IgD-negative memory B cell (primary cell): ENCODE results near the gene TNFAIP8L1. TPM values are rescaled to one million over a fixed set of nuclear protein-coding genes. Genes with fewer than 3 reads are reported as not detected.

Experiments used
- H3K27ac Mint-ChIP-seq, 3 donors: one replicate each; pipeline ENCODE4 v1.8.0; 2020 to 2022; ENCODE audit warnings: mild to moderate bottlenecking in 3 of 3, mixed read lengths in 3 of 3, moderate library complexity in 1 of 3
- H3K27me3 Mint-ChIP-seq: one replicate; pipeline ENCODE4 v1.8.0; 2021; ENCODE audit warnings: mixed read lengths
- H3K36me3 Mint-ChIP-seq: one replicate; pipeline ENCODE4 v1.8.0; 2020; ENCODE audit warnings: mild to moderate bottlenecking, mixed read lengths
- H3K4me1 Mint-ChIP-seq, 3 donors: one replicate each; pipeline ENCODE4 v1.8.0; 2020 to 2022; ENCODE audit warnings: mixed read lengths in 3 of 3, mild to moderate bottlenecking in 1 of 3
- H3K4me3 Mint-ChIP-seq, 4 donors: one replicate each; pipeline ENCODE4 v1.8.0; 2020 to 2022; ENCODE audit warnings: mild to moderate bottlenecking in 4 of 4, mixed read lengths in 4 of 4, moderate library complexity in 3 of 4
- H3K9me3 Mint-ChIP-seq, 3 donors: one replicate each; pipeline ENCODE4 v1.8.0; 2020 to 2021; ENCODE audit warnings: mixed read lengths in 3 of 3, mild to moderate bottlenecking in 1 of 3
- polyA plus RNA-seq: library from polyadenylated mRNA; unstranded; fragments of 300-500 nt; fragmentation: Illumina TruSeq; gene quantifications from one replicate; pipeline ENCODE4 v1.2.3, GENCODE V29; 2021

The TNFAIP8L1 gene
- polyA plus RNA-seq, 1 donor from 2014 or later: 18.4 TPM

DNA sequence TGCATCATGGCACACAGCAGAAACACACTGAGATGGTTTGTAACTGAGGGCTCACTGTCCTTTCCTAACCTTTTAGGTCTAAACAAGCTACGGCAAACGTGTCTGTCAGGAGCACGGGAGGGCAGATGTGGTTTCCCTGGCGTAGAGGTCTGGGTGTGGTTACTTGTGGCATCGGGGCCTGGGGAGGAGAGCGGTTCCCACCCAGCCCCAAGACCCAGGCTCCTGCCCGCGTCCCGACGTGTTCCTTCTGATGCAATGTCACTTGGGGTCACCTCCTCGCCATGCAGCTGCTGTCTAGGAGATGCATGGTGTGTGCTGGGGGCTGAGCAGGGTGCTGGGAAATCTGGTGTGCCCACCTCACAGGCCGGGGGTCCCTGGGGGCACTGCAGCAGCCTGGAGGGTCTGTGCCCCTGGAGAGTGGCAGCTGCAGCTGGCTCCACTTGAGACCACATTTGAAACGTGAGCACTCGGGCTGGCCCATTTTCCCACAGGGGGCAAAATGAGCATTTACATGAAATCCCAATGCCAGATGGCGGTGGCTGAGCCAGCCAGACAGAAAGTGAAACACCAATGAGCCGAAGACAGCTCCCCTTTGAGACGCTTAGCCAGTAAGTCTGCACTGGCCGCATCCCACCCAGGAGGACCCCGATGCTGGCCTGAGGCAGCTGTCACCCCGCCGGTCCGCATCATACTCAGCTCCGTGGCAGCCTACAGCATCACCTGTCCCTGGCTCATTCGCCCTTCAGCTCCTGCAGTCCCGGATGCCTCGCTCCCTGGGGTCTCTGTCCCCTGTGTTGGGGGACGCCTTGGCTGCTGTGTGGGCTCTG lies 53.1 kb downstream of the TNFAIP8L1 start:
- H3K4me1 Mint-ChIP-seq: no peaks in the 10 kb centered on the region
- no peaks in the 10 kb centered on the region for H3K27me3 Mint-ChIP-seq
- peaks cover 1% of the 10 kb centered on the region for H3K36me3 Mint-ChIP-seq
- no peak overlapping the region for H3K27ac Mint-ChIP-seq
- no peak overlapping the region for H3K4me3 Mint-ChIP-seq
- H3K9me3 Mint-ChIP-seq: no peaks in the 10 kb centered on the region

DNA sequence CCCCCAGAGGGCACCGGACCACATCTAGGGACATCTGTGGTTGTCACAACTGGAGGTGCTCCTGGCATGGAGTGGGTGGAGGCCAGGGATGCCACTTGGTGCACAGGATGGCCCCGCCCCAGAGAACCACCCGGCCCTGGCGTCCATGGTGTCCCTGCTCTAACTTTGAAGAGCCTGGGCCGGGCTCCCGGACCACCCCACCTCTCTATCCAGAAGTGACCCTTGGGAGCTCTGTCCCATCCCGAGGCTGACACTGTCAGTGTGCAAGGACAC lies 53.7 kb downstream of the TNFAIP8L1 start:
- peaks cover 1% of the 10 kb centered on the region for H3K36me3 Mint-ChIP-seq
- H3K4me1 Mint-ChIP-seq: no peaks in the 10 kb centered on the region
- no peaks in the 10 kb centered on the region for H3K9me3 Mint-ChIP-seq
- no peaks in the 10 kb centered on the region for H3K27me3 Mint-ChIP-seq
- H3K27ac Mint-ChIP-seq: no peak overlapping the region
- no peak overlapping the region for H3K4me3 Mint-ChIP-seq

DNA sequence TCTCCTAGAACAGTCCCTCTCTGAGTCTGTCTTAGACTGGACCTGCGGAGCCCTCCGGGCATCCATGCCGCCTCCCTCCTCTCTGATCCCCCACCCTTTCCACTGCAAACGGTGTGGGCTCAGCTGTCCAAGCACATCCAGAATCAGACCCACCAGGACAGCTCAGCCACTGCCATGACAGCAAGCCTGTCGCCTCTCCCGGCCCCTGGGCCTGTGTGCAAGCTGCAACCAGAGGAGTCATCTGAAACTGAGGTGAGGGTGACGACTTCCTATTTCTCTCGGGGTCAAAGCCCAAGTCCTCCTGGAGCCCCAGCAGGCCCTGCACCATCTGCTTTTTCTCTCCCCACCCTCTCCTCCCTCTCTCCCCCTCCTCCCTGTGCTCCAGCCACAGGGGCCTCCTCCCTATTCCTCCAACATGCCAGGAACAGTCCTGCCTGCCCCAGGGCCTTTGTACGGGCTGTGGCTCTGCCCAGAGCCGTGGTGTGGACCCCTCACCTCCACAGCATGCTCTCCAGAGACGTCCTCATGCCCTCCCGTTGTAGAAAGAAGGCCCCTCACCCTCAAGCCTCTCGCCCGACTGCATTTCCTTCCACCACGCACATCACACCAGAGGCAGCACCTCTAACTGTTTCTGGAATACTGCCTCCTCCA lies 54.3 kb downstream of the TNFAIP8L1 start:
- peak overlapping the region in 2 of 3 donors; percentile 39 to 73 for H3K27ac Mint-ChIP-seq
- no peaks in the 10 kb centered on the region for H3K4me1 Mint-ChIP-seq
- H3K9me3 Mint-ChIP-seq: no peaks in the 10 kb centered on the region
- H3K36me3 Mint-ChIP-seq: peaks cover 3% of the 10 kb centered on the region
- no peaks in the 10 kb centered on the region for H3K27me3 Mint-ChIP-seq
- no peak overlapping the region for H3K4me3 Mint-ChIP-seq

DNA sequence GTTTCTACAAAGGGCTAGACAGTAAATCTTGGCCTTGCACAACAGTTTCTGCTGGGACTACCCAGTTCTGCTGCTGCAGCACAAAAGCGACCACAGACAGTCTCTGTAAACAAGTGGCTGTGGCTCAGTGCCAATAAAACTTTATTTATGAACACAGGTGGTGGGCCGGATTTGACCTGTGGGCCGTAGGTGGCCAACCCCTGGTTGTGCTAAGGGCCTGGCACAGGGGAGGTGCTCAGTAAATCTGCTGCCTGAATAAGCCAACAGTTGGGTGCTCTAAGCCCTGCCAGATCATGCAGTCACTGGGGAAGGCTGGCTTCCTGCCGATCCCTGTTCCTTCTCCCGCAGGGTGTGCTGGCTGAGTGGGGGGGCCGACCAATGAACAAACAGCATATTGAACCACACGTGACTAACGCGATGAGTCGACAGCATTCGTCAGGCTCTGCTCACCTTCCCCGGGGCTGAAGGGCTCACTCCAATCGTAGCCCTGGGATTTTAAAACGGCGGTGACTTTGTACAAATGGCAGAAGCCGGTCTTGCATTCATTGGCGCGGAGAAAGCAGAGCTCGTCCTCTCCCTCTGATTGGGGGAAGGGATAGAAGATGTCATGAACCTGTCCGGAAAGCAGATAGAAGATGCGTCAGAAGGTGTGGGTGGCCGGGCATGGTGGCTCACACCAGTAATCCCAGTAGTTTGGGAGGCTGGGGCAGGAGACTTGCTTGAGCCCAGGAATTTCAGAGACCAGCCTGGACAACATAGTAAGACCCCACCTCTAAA lies 55.1 kb downstream of the TNFAIP8L1 start:
- H3K27me3 Mint-ChIP-seq: no peaks in the 10 kb centered on the region
- H3K4me3 Mint-ChIP-seq: no peak overlapping the region
- H3K4me1 Mint-ChIP-seq: no peaks in the 10 kb centered on the region
- peaks cover 3% of the 10 kb centered on the region for H3K36me3 Mint-ChIP-seq
- peak overlapping the region in 1 of 3 donors; percentile 39 for H3K27ac Mint-ChIP-seq
- H3K9me3 Mint-ChIP-seq: no peaks in the 10 kb centered on the region

DNA sequence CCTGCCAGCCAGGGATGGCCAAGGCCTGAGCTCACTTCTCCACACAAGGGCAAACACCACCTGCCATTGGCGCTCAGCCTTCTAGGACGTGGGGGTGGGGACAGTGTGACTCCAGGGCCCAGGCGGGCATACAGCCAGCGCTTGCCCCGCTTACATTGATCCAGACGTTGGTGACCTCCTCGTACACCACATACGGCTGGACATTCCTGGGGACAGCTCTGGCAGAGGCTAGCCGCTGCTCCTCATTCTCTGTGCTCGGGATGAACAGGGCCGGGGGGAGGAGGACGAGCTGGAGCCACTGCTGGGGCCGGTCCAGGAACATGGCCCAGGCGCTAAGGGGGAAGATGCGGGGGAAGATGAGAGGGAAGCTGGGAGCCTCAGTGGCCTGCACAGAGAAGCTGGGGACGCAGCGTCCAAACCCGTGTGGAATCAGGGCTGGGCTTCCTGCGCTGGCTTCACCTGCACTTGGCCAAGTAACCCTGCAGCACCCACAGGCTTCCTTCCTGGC lies 56.0 kb downstream of the TNFAIP8L1 start:
- no peak overlapping the region for H3K27ac Mint-ChIP-seq
- no peak overlapping the region for H3K4me3 Mint-ChIP-seq
- peaks cover 3% of the 10 kb centered on the region for H3K36me3 Mint-ChIP-seq
- H3K9me3 Mint-ChIP-seq: no peaks in the 10 kb centered on the region
- no peaks in the 10 kb centered on the region for H3K27me3 Mint-ChIP-seq
- H3K4me1 Mint-ChIP-seq: no peaks in the 10 kb centered on the region

DNA sequence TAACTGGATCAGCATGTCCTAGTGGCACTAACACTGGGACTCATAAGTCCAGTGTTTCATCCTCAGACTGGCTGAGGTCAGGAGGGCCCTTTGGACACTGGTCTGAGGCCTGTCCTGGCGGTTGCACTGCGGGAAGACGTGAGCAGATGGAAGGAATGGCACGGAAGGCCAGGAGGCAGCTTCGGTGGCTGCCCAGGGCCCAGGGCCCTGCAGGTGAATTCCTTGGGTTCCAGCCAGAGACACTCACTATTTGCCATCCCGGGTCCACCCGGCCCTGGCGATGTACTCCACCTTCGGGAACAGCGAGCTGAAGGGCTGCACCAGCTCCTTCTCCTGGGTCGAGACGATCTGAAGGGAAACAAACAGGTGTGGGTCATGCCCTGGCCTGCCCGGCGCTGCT lies 58.0 kb downstream of the TNFAIP8L1 start:
- no peaks in the 10 kb centered on the region for H3K27me3 Mint-ChIP-seq
- H3K36me3 Mint-ChIP-seq: peaks cover 2% of the 10 kb centered on the region
- no peak overlapping the region for H3K4me3 Mint-ChIP-seq
- no peak overlapping the region for H3K27ac Mint-ChIP-seq
- no peaks in the 10 kb centered on the region for H3K4me1 Mint-ChIP-seq
- no peaks in the 10 kb centered on the region for H3K9me3 Mint-ChIP-seq

DNA sequence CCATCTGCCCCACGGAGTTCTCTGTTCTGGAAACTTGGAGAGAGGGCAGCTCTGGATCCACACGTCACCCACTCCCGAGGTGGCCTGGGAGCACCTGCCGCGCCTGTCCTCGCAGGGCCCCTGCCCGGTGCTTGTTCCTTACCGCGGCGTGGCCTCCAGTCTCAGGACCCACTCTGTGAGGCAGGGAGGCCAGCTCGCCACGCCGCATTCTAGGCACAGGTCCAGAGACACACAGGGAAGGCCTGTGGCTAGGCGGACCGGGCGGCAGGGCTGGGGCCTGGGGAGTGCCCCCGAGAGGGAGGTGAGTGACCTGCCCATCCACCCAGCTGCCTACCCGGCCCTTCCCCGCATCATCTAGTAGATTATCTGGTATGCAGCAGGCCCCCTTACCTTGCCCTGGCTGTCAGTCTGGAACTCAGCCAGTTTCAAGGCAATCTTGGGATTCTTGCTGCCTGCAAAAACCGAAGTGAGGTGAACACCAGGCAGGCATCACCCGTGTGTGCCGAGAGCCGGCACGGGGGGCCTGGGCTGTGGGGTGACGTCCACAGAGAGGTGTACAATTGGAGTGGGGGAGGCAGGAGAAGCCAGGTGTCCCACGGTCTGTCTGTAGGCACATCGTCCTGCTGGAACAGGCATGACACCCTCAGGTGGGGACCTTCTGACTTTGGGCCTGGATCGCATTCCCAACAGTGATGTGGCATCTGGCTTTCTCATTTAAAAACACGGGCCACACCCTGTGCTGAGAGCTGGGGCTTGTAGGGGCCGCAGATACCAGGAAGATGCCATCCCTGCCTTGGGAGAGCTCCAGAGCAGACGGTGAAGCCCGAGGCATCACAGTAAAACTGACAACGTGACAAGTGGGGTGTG lies 60.7 kb downstream of the TNFAIP8L1 start:
- Mint-ChIP-seq H3K4me3 (no peak overlapping the region), H3K36me3 (peaks cover 2% of the 10 kb centered on the region), H3K27ac (peak overlapping the region in 1 of 3 donors; percentile 63)

DNA sequence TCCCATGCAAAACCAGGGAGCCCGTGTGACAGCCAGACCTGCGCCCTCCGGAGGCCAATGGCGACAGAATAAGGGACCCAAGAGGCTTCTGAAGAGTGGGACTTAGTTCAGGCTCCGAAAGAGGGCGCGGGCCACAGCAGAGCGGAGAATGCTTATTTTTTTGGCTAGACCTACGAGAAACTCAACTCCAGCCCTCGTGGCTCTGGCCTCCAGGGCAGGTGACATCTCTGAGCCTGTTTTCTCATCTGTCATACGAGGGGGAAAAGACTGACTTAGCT lies 61.3 kb downstream of the TNFAIP8L1 start:
- H3K4me3 Mint-ChIP-seq: no peak overlapping the region

More for the DNA sequence above, 60.7 kb downstream of the TNFAIP8L1 start:
- Mint-ChIP-seq H3K9me3 (no peaks in the 10 kb centered on the region), H3K27me3 (no peaks in the 10 kb centered on the region), H3K4me1 (no peaks in the 10 kb centered on the region)

DNA sequence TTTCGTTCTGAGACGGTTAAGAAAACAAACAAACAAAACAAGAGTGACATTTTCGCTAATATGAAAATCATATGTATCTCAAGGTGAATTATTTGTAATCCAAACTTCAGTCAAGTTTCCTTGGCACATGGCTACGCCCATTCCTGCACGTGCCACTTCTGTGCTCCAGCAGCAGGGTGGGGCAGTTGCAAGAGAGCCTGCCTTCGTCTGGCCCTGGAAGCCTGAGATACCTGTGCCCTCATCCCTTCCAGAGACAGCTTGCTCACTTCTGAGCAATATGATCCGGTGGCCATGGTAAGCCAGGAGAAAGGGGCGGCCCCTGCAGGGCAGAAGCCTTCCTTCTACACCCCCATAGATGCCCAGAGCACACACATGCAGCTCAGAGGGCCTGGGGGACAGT lies 62.2 kb downstream of the TNFAIP8L1 start:
- H3K4me3 Mint-ChIP-seq: no peak overlapping the region
- peaks cover 2% of the 10 kb centered on the region for H3K36me3 Mint-ChIP-seq
- no peaks in the 10 kb centered on the region for H3K4me1 Mint-ChIP-seq
- peak overlapping the region in 1 of 3 donors; percentile 39 for H3K27ac Mint-ChIP-seq
- no peaks in the 10 kb centered on the region for H3K9me3 Mint-ChIP-seq
- no peaks in the 10 kb centered on the region for H3K27me3 Mint-ChIP-seq

More for the DNA sequence above, 61.3 kb downstream of the TNFAIP8L1 start:
- no peaks in the 10 kb centered on the region for H3K9me3 Mint-ChIP-seq
- no peaks in the 10 kb centered on the region for H3K4me1 Mint-ChIP-seq
- H3K27ac Mint-ChIP-seq: peak overlapping the region in 1 of 3 donors; percentile 39
- no peaks in the 10 kb centered on the region for H3K27me3 Mint-ChIP-seq
- peaks cover 2% of the 10 kb centered on the region for H3K36me3 Mint-ChIP-seq

DNA sequence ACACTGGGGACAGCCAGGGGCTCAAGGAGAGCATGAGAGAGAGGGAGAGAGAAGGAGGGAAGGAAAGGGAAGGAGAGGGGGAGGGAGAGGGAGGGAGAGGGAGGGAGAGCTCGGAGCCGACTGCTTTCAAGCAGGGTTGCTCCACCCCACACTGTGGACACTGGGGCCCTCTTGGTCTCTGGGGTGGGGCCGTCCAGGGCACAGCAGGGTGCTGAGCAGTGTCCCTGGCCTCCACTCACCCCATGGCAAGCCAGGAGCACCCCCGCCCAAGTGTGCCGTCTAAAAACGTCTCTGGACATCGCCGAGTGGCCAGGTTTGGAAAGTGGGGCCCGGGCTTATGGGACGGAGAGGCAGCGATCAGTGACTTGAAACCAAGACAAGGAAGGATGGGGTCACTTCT lies 63.4 kb downstream of the TNFAIP8L1 start:
- Mint-ChIP-seq H3K27me3 (no peaks in the 10 kb centered on the region), H3K4me1 (no peaks in the 10 kb centered on the region), H3K4me3 (no peak overlapping the region), H3K9me3 (no peaks in the 10 kb centered on the region), H3K27ac (no peak overlapping the region), H3K36me3 (peaks cover 2% of the 10 kb centered on the region)

DNA sequence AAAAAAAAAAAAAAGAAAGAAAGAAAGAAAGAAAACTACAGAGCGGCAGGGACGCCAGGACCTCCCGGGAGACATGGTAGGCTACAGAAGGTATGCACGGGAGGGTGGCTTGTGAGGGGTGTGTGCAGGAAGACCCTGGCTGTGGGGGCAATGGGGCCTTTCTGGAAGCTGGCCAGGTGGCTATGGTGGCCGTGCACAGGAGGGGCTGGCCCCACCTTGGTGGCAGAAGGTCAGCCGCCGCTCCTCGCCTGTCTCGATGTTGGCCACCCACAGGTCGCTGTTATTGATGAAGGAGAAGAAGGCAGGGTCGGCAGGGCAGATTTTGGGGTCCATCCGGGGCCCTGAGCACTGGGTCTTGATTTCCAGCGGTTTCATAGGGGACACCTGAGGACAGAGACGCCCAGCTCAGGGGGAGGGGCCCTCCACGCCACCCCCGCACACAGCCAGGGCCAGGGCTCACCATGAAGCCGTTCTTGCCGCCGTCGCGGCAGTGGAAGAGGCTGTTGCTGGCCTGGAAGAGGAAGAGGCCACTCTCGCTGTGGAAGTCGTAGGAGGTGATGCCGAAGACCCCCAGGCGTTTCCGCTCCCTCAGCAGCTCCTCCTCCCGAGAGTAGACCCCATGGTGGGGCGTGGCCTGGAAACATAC lies 64.5 kb downstream of the TNFAIP8L1 start:
- H3K36me3 Mint-ChIP-seq: no peaks in the 10 kb centered on the region
- no peaks in the 10 kb centered on the region for H3K9me3 Mint-ChIP-seq
- peak overlapping the region in 1 of 4 donors; percentile 67 for H3K4me3 Mint-ChIP-seq
- H3K27me3 Mint-ChIP-seq: no peaks in the 10 kb centered on the region
- H3K27ac Mint-ChIP-seq: no peak overlapping the region
- no peaks in the 10 kb centered on the region for H3K4me1 Mint-ChIP-seq

DNA sequence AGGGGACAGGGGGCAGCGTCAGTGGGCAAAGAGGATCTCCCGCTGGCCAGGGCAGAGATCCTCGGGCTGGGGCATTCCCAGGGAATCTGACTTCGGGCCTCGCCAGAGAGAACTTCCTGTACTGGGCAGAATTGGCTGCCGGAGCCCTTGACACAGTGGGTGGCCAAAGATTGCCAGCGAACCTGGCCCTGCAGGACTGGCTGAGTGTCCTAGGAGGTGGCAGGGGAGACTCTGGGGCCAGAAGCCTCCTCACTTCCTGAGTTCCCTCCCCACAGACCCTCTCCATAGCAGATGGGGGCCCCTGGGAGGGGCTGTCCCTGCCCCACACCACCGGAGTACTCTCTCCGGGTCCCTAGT lies 65.0 kb downstream of the TNFAIP8L1 start:
- Mint-ChIP-seq H3K27ac (no peak overlapping the region), H3K9me3 (no peaks in the 10 kb centered on the region), H3K4me3 (no peak overlapping the region), H3K36me3 (no peaks in the 10 kb centered on the region), H3K4me1 (peaks cover 0 to 3% (median 0%) of the 10 kb centered on the region in 3 donors), H3K27me3 (no peaks in the 10 kb centered on the region)
